Dermis lymphatic vessel endothelial cell (primary cell): ENCODE results near the gene IL2RA. TPM values are rescaled to one million over a fixed set of nuclear protein-coding genes. Genes with fewer than 3 reads are reported as not detected.

ENCODE experiments used
- total RNA-seq: library from RNA; depleted of rRNA; stranded (reverse); fragments of >200 nt; gene quantifications from 2 replicates; pipeline ENCODE4 v1.2.1, GENCODE V29; 2014

IL2RA gene
- not detected in 2 replicates for total RNA-seq

GRCh38 chr10:6062101-6062771 lies at the start of gene IL2RA:
Gene IL2RA, minus strand, starts transcription at chr10:6062367. Its CDS starts 216 bp downstream, at chr10:6062151.

GRCh38 chr10:6088721-6089333 lies 26.7 kb upstream of the IL2RA start, which contains the start of gene RBM17:
Gene RBM17, plus strand, starts transcription at chr10:6089034. Its CDS starts 8,032 bp downstream, at chr10:6097066.

DNA sequence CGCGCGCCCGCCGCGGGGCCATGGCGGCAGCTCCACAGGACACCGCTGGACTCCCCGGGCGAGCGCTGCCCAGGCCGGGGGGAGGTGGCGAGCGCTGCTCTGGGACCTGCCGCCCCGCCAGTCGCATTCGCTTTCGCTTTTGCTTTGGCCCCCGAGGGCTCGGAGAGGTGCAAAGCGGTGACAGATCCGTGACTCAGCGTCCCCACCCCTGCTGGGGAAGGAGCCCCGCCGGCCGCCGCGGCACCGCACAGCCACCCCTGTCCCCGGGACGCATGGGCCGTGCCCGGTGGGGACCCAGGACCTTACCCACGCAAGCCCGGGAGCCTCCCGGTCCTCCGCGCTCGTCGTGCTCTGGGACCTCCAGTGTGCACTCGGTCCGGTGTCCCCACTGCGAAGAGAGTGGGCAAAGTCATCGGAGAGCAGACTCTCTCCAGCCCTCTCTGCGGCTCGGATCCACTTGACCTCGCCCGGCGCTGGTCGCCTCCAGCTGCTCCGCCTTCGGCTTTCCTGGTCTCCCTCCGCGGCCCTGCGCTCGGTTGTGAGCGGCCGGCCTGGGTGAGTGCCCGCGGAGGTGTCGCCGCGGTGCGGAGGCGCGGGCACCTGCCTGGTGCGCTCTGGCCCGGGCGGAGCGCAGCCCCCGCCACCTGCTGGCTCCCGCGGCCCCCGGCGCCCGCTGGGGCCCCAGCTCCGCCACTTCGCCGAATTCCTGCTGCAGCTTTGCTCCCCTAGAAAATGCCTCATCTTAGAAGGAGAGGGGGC lies 84.5 kb downstream of the IL2RA start, which contains the start of gene IL15RA:
Gene IL15RA (minus strand): TSS at position 73 of the 759 bp plus-strand sequence. CDS start 51 bp downstream, at position 22.

Other genes starting within 250 kb of the IL2RA start
- gene GDI2, start 248.9 kb downstream of the IL2RA start, total RNA-seq: 436 and 558 TPM in 2 replicates
- 4.1 and 5.3 TPM in 2 replicates for gene ANKRD16, start 172.5 kb downstream of the IL2RA start, total RNA-seq
- 74.9 and 75.1 TPM in 2 replicates for gene FBH1, start 172.1 kb downstream of the IL2RA start, total RNA-seq
- gene IL15RA, start 84.8 kb downstream of the IL2RA start, total RNA-seq: 7.2 and 9.9 TPM in 2 replicates
- 29.0 and 36.8 TPM in 2 replicates for gene RBM17, start 26.7 kb upstream of the IL2RA start, total RNA-seq
- 26.3 and 28.4 TPM in 2 replicates for gene PFKFB3, start 140.6 kb upstream of the IL2RA start, total RNA-seq